Loucy (cell line): Measurements from ENCODE around the gene AP1S1.

Source experiments
- H2AFZ ChIP-seq: fragments of 200-600 bp; sonication (generic); 2 replicates; pipeline ENCODE4 v1.6.0; 2016; ENCODE audit warnings: antibody characterized with exemption, mild to moderate bottlenecking, low read length, moderate library complexity
- H3F3A ChIP-seq: fragments of 200-600 bp; 2 replicates; pipeline ENCODE4 v1.6.0; 2016; ENCODE audit warnings: antibody characterized with exemption, low read depth, mild to moderate bottlenecking
- H3K27me3 ChIP-seq: fragments of 200-600 bp; sonication (generic); 2 replicates; pipeline ENCODE4 v1.6.1; 2014; ENCODE audit warnings: low read length, mild to moderate bottlenecking; ENCODE audit not compliant: insufficient read depth, poor library complexity, severe bottlenecking
- H3K36me3 ChIP-seq: fragments of 200-600 bp; sonication (generic); 2 replicates; pipeline ENCODE4 v1.6.1; 2016; ENCODE audit warnings: low read length; ENCODE audit not compliant: insufficient read depth
- H3K4me1 ChIP-seq: fragments of 200-600 bp; sonication (generic); 2 replicates; pipeline ENCODE4 v1.5.1; 2014; ENCODE audit warnings: low read length, mild to moderate bottlenecking; ENCODE audit not compliant: insufficient read depth, poor library complexity, severe bottlenecking
- H3K4me2 ChIP-seq: fragments of 200-600 bp; sonication (generic); 2 replicates; pipeline ENCODE4 v1.6.0; 2014; ENCODE audit warnings: antibody characterized with exemption, low read length, low read depth, mild to moderate bottlenecking; ENCODE audit not compliant: poor library complexity, severe bottlenecking
- H3K4me3 ChIP-seq: fragments of 200-600 bp; sonication (generic); 2 replicates; pipeline ENCODE4 v1.5.1; 2014; ENCODE audit warnings: low read length, mild to moderate bottlenecking, mixed read lengths; ENCODE audit not compliant: poor library complexity, severe bottlenecking
- H3K79me2 ChIP-seq: fragments of 200-600 bp; sonication (generic); 2 replicates; pipeline ENCODE4 v1.6.1; 2014; ENCODE audit warnings: low read length; ENCODE audit not compliant: insufficient read depth
- H3K9ac ChIP-seq: fragments of 200-600 bp; sonication (generic); 2 replicates; pipeline ENCODE4 v1.6.0; 2014; ENCODE audit warnings: mild to moderate bottlenecking, low read depth, low read length, moderate library complexity; ENCODE audit not compliant: poor library complexity, severe bottlenecking
- H3K9me2 ChIP-seq: fragments of 200-600 bp; sonication (generic); replicated peaks from 2 replicates; pipeline ENCODE4 v1.6.1; 2016; ENCODE audit warnings: low read depth, low read length, mixed read lengths
- H3K9me3 ChIP-seq: fragments of 200-600 bp; sonication (generic); 2 replicates; pipeline ENCODE4 v1.6.1; 2014; ENCODE audit warnings: mild to moderate bottlenecking, antibody characterized with exemption, low read length, low read depth; ENCODE audit not compliant: insufficient read depth
- H4K20me1 ChIP-seq: fragments of 200-600 bp; sonication (generic); 2 replicates; pipeline ENCODE4 v1.6.0; 2014; ENCODE audit warnings: antibody characterized with exemption, low read length, mild to moderate bottlenecking; ENCODE audit not compliant: insufficient read depth, poor library complexity, severe bottlenecking
- CTCF ChIP-seq: fragments of 200-600 bp; sonication (generic); conservative IDR thresholded peaks from 2 replicates; pipeline ENCODE4 v1.5.1; 2014; ENCODE audit warnings: mild to moderate bottlenecking, antibody characterized with exemption, low read length
- EZH2phosphoT487 ChIP-seq: fragments of 200-600 bp; IDR thresholded peaks from 2 replicates; pipeline ENCODE4 v1.6.1; 2018; ENCODE audit warnings: antibody characterized with exemption, mild to moderate bottlenecking, moderate library complexity, borderline replicate concordance

Gene AP1S1

GRCh38 chr7:101200504-101200861, 46.2 kb downstream of the AP1S1 start:
- H3K4me2 ChIP-seq, result no peak overlapping the region
- H3K4me1 ChIP-seq, result no peaks in the 10 kb centered on the region
- no peak overlapping the region for H2AFZ ChIP-seq
- no peaks in the 10 kb centered on the region for H3K79me2 ChIP-seq
- no peak for TF ChIP-seq EZH2phosphoT487
- no peak for TF ChIP-seq CTCF
- no peaks in the 10 kb centered on the region for H3F3A ChIP-seq
- H3K9me2 ChIP-seq, result no peaks in the 10 kb centered on the region
- H4K20me1 ChIP-seq, result no peaks in the 10 kb centered on the region
- no peak overlapping the region for H3K4me3 ChIP-seq
- no peak overlapping the region for H3K9ac ChIP-seq
- no peaks in the 10 kb centered on the region for H3K9me3 ChIP-seq
- no peaks in the 10 kb centered on the region for H3K27me3 ChIP-seq
- H3K36me3 ChIP-seq, result no peaks in the 10 kb centered on the region

DNA sequence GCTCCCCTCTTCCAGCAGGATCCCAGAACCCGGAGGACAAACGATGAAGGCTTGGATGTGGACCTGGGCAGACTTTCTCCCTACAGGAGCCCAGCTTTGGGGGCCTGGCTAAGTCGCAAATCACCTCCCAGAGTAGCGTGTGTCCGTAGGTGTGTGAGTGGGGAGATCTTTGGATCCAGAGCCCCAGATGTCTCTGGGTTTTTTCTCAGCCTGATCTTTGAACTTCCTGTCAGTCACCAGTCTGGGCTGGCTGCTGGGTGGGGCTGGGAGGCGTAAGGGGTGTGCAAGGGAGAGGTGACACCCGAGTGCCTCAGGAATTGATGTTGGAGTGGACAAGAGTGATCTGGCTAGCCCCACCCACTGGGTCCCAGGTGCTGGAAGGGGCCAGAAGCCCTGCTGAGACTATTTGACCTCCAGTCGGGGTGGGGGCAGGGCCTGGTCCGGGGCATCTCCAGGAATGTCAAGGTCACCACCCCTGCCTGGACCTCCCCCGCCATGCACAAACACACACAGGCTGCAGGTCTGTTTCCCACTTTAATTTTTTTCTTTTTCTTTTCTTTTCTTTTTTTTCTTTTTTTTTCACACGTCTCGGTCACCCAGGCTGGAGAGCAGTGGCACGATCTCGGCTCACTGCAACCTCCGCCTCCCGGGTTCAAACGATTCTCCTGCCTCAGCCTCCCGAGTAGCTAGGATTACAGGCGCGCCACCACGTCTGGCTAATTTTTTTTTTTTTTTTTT, 46.8 kb downstream of the AP1S1 start, which contains the start of gene MOGAT3:
TSS of gene MOGAT3 (minus strand) at position 175 of the 738 bp plus-strand sequence. CDS start 182 bp downstream, outside the sequence.
- Histone ChIP-seq H3K4me2 (no peak within 1 kb of the TSS), H4K20me1 (no peaks in the 10 kb centered on the region), H3K4me1 (no peaks in the 10 kb centered on the region), H3K36me3 (no peaks in the 10 kb centered on the region), H3K79me2 (no peaks in the 10 kb centered on the region), H3K4me3 (no peak within 1 kb of the TSS), H3F3A (no peaks in the 10 kb centered on the region), H3K9ac (no peak within 1 kb of the TSS), H3K27me3 (no peaks in the 10 kb centered on the region), H3K9me2 (no peaks in the 10 kb centered on the region), H3K9me3 (no peaks in the 10 kb centered on the region), H2AFZ (no peak within 1 kb of the TSS)
- TF ChIP-seq EZH2phosphoT487 (no peak), CTCF (no peak)

DNA sequence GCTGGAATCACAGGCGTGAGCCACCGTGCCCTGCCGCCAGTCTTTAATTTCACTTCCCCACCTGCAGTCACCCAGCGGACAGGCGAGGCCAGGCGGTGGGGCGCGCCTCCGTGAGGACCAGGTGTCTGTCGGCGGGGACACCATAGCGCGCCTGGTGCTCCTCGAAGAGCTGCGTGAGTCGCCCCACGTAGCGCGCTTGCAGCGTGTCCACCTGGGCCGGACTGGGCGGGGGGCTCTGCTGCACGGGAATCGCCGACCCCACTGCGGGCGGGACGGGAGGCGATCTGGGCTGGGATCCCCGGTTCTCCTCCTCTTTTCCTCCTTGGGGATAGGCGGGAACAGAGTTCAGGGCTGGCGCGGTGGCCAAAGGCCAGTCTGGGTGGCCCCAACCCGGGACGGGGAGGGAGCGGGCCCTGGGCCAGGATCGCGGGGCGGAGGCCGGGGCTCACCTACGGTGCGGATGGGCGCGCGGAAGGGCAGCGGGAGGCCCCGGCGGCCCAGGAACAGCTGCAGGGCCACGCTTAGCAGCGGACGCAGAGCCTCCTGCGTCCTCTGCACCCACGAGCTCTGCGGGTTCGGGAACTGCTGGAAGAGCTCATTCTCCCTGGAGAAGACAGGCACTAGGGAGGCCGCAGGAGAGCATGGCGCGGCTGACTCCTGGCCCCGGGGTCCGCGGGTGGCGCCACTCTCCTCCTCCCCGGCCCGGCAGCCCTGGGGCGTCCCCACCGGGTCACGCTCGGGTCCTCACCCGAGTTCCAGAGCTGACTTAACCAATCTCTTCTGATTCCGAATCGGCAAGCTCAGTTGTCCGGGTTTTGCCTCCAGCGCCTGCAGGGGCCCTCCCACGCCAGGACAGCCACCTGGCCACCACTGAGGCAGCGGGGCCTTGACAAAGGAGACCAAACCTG, 47.7 kb downstream of the AP1S1 start:
- no peaks in the 10 kb centered on the region for H3K36me3 ChIP-seq
- no peaks in the 10 kb centered on the region for H3K27me3 ChIP-seq
- no peak overlapping the region for H3K4me2 ChIP-seq
- no peak overlapping the region for H2AFZ ChIP-seq
- H3F3A ChIP-seq, result no peaks in the 10 kb centered on the region
- no peaks in the 10 kb centered on the region for H3K79me2 ChIP-seq
- H3K9me3 ChIP-seq, result no peaks in the 10 kb centered on the region
- TF ChIP-seq EZH2phosphoT487 (no peak), CTCF (no peak)
- H3K9me2 ChIP-seq, result no peaks in the 10 kb centered on the region
- no peaks in the 10 kb centered on the region for H4K20me1 ChIP-seq
- H3K9ac ChIP-seq, result no peak overlapping the region
- no peaks in the 10 kb centered on the region for H3K4me1 ChIP-seq
- H3K4me3 ChIP-seq, result no peak overlapping the region
